Gastroesophageal sphincter (tissue), 4 donors: ENCODE results near the gene TMEM185B. TPM values are rescaled to one million over a fixed set of nuclear protein-coding genes. Genes with fewer than 3 reads are reported as not detected.
"Not testable (repeated sequence)": the region's sequence is repeated elsewhere in the genome, so short reads cannot be mapped to it uniquely, and the experiment has no call there.

ENCODE experiments used
- ATAC-seq: fragments of 150-250 bp; one replicate; pipeline ENCODE4 v1.9.1; 2016; ENCODE audit warnings: mild to moderate bottlenecking, moderate library complexity
- H3K27ac ChIP-seq, 4 donors: fragments of 200-600 bp; sonication (generic) in 3 of 4; 1 replicate in 3 of 4; 2 replicates in 1 of 4; pipeline ENCODE4 v1.5.1; 2016 to 2019
- H3K27me3 ChIP-seq: fragments of 200-600 bp; sonication (generic); one replicate; pipeline ENCODE4 v1.5.1; 2019
- H3K36me3 ChIP-seq, 2 donors: fragments of 200-600 bp; sonication (generic); one replicate each; pipeline ENCODE4 v1.5.1; 2019; ENCODE audit warnings: control low read depth in 1 of 2
- H3K4me1 ChIP-seq, 3 donors: fragments of 200-600 bp; sonication (generic); 1 replicate in 2 of 3; 2 replicates in 1 of 3; pipeline ENCODE4 v1.5.1; 2016 to 2019; ENCODE audit warnings: control low read depth in 2 of 3
- H3K4me3 ChIP-seq, 2 donors: fragments of 200-600 bp; sonication (generic); one replicate each; pipeline ENCODE4 v1.5.1; 2019; ENCODE audit warnings: mild to moderate bottlenecking in 1 of 2, moderate library complexity in 1 of 2
- H3K9me3 ChIP-seq, 3 donors: fragments of 200-600 bp; sonication (generic); one replicate each; pipeline ENCODE4 v1.5.1; 2017 to 2019; ENCODE audit warnings: control low read depth in 2 of 3
- CTCF ChIP-seq, 4 experiments: fragments of 200-600 bp in 2 of 4; fragments of 450-650 bp in 2 of 4; sonication (generic) in 1 of 4; IDR thresholded peaks; one replicate each; pipeline ENCODE4 v1.5.1; 2017 to 2019; ENCODE audit warnings: antibody characterized with exemption in 4 of 4, mild to moderate bottlenecking in 2 of 4, moderate library complexity in 2 of 4
- EP300 ChIP-seq: sonication (generic); formaldehyde crosslinking; IDR thresholded peaks from one replicate; pipeline ENCODE4 v1.6.1; 2017; ENCODE audit warnings: antibody characterized with exemption, mild to moderate bottlenecking
- POLR2A ChIP-seq, 2 donors: fragments of 450-650 bp; IDR thresholded peaks; one replicate each; pipeline ENCODE4 v1.6.1; 2017; ENCODE audit warnings: antibody characterized with exemption in 2 of 2, mild to moderate bottlenecking in 2 of 2, moderate library complexity in 1 of 2
- POLR2AphosphoS5 ChIP-seq: sonication (generic); formaldehyde crosslinking; IDR thresholded peaks from one replicate; pipeline ENCODE4 v1.6.1; 2017; ENCODE audit warnings: antibody characterized with exemption
- WGBS, 2 donors: methylation state at CpG; one replicate each; pipeline ENCODE4 v1.1.5; 2018; ENCODE audit warnings: low coverage in 1 of 2; 5-methylcytosine and 5-hydroxymethylcytosine counted together
- total RNA-seq, 4 donors: library from RNA; depleted of rRNA; stranded (reverse); fragments of >200 nt; gene quantifications; one replicate each; pipeline ENCODE4 v1.1.0, GENCODE V29; 2016

The TMEM185B gene
- total RNA-seq, 4 donors from 2014 or later: 22.8 to 28.9 (median 25.3) TPM

GRCh38 chr2:120260736-120261135 lies 37.5 kb upstream of the TMEM185B start:
- Histone ChIP-seq H3K4me1 (peaks cover 0 to 57% (median 0%) of the 10 kb centered on the region in 3 donors), H3K36me3 (no peaks in the 10 kb centered on the region), H3K27me3 (no peaks in the 10 kb centered on the region), H3K27ac (no peak overlapping the region), H3K9me3 (no peaks in the 10 kb centered on the region), H3K4me3 (no peak overlapping the region)
- WGBS, 2 donors: 60 to 83% methylated on average over 2 to 5 of the region's 5 CpGs
- TF ChIP-seq EP300 (no peak), CTCF (IDR thresholded peaks at IDR 0.05) (no peak), POLR2A (IDR thresholded peaks at IDR 0.05) (no peak), POLR2AphosphoS5 (no peak)
- ATAC-seq: no peak

- peaks cover 0 to 64% (median 0%) of the 10 kb centered on the region in 3 donors for H3K4me1 ChIP-seq
- ATAC-seq, H3K36me3 ChIP-seq, H3K4me3 ChIP-seq, H3K27me3 ChIP-seq, H3K27ac ChIP-seq, H3K9me3 ChIP-seq: not testable (repeated sequence)
- WGBS, 2 donors: no CpG with 5 or more reads among the region's 15 CpGs
Observed at GRCh38 chr2:120259939-120260338, 36.7 kb upstream of the TMEM185B start.

GRCh38 chr2:120258196-120258595 lies 35.0 kb upstream of the TMEM185B start:
- H3K27ac ChIP-seq: no peak overlapping the region
- WGBS, 2 donors: no CpG with 5 or more reads among the region's 9 CpGs
- no peaks in the 10 kb centered on the region for H3K9me3 ChIP-seq
- no peak for ATAC-seq
- H3K4me3 ChIP-seq: no peak overlapping the region
- no peaks in the 10 kb centered on the region for H3K36me3 ChIP-seq
- no peaks in the 10 kb centered on the region for H3K27me3 ChIP-seq
- TF ChIP-seq EP300 (no peak), POLR2A (IDR thresholded peaks at IDR 0.05) (no peak), POLR2AphosphoS5 (no peak), CTCF (IDR thresholded peaks at IDR 0.05) (no peak)
- H3K4me1 ChIP-seq: peaks cover 0 to 70% (median 7%) of the 10 kb centered on the region in 3 donors

- TF ChIP-seq CTCF (IDR thresholded peaks at IDR 0.05): no peak
- no peak for TF ChIP-seq POLR2AphosphoS5
- no peak for TF ChIP-seq EP300
- TF ChIP-seq POLR2A (IDR thresholded peaks at IDR 0.05): no peak
- no peak for ATAC-seq
- H3K4me3 ChIP-seq: no peak overlapping the region
- 42 to 86% methylated on average over 1 of the region's 1 CpG for WGBS, 2 donors
- H3K27ac ChIP-seq: no peak overlapping the region
- no peaks in the 10 kb centered on the region for H3K9me3 ChIP-seq
- no peaks in the 10 kb centered on the region for H3K27me3 ChIP-seq
- peaks cover 0 to 70% (median 7%) of the 10 kb centered on the region in 3 donors for H3K4me1 ChIP-seq
- H3K36me3 ChIP-seq: no peaks in the 10 kb centered on the region
Observed at GRCh38 chr2:120257522-120257921, 34.3 kb upstream of the TMEM185B start.

- Histone ChIP-seq H3K36me3 (no peaks in the 10 kb centered on the region), H3K4me3 (no peak overlapping the region), H3K27ac (no peak overlapping the region), H3K9me3 (no peaks in the 10 kb centered on the region), H3K4me1 (peaks cover 0 to 70% (median 7%) of the 10 kb centered on the region in 3 donors), H3K27me3 (no peaks in the 10 kb centered on the region)
- 57 to 75% methylated on average over 1 of the region's 1 CpG for WGBS, 2 donors
- ATAC-seq: no peak
- TF ChIP-seq POLR2AphosphoS5 (no peak), CTCF (IDR thresholded peaks at IDR 0.05) (no peak), POLR2A (IDR thresholded peaks at IDR 0.05) (no peak), EP300 (no peak)
Observed at GRCh38 chr2:120256651-120257000, 33.4 kb upstream of the TMEM185B start.
